ENCODE measurements around the gene BTK.
A peak's percentile ranks its signal among the peaks of the same experiment; 100 is the strongest.

The BTK gene

GRCh38 chrX:101427954-101428353 is 42.0 kb upstream of the BTK start:
- Histone ChIP-seq H3K36me3 (ENCODE audit: control insufficient read depth, low read length) (no peaks in the 10 kb centered on the region), H3F3A (ENCODE audit: control insufficient read depth, insufficient read depth) (no peaks in the 10 kb centered on the region), H3K9me2 (replicated peaks; ENCODE audit: control insufficient read depth, low read length) (no peaks in the 10 kb centered on the region), H3K79me2 (ENCODE audit: control insufficient read depth, low read length) (no peaks in the 10 kb centered on the region), H3K27ac (ENCODE audit: low read depth, low read length) (no peak overlapping the region), H3K4me1 (ENCODE audit: control insufficient read depth, low read length) (no peaks in the 10 kb centered on the region), H3K9me3 (ENCODE audit: control insufficient read depth, insufficient read depth, low read length) (no peaks in the 10 kb centered on the region), H3K4me3 (ENCODE audit: low read length) (no peak overlapping the region), H3K27me3 (ENCODE audit: control insufficient read depth, low read length) (no peaks in the 10 kb centered on the region), H4K20me1 (ENCODE audit: control insufficient read depth, insufficient read depth, low read depth, low read length) (no peaks in the 10 kb centered on the region), H3K4me2 (ENCODE audit: low read length) (no peak overlapping the region)
- TF ChIP-seq EZH2phosphoT487 (IDR thresholded peaks at IDR 0.05; ENCODE audit: borderline replicate concordance, low read length): no peak
- no peak for TF ChIP-seq CTCF (IDR thresholded peaks at IDR 0.05; ENCODE audit: low read depth, low read length, poor library complexity, severe bottlenecking)

GRCh38 chrX:101419489-101419888 is 33.5 kb upstream of the BTK start:
- Histone ChIP-seq H3K4me1 (ENCODE audit: control insufficient read depth, low read length) (peaks cover 25% of the 10 kb centered on the region), H3K27me3 (ENCODE audit: control insufficient read depth, low read length) (no peaks in the 10 kb centered on the region), H3F3A (ENCODE audit: control insufficient read depth, insufficient read depth) (peaks cover 3% of the 10 kb centered on the region), H3K4me3 (ENCODE audit: low read length) (no peak overlapping the region), H4K20me1 (ENCODE audit: control insufficient read depth, insufficient read depth, low read depth, low read length) (no peaks in the 10 kb centered on the region), H3K27ac (ENCODE audit: low read depth, low read length) (no peak overlapping the region), H3K36me3 (ENCODE audit: control insufficient read depth, low read length) (peaks cover 7% of the 10 kb centered on the region; the same call in 1 of the 2 replicates), H3K9me2 (replicated peaks; ENCODE audit: control insufficient read depth, low read length) (no peaks in the 10 kb centered on the region), H3K4me2 (ENCODE audit: low read length) (no peak overlapping the region; the same call in 1 of the 2 replicates), H3K79me2 (ENCODE audit: control insufficient read depth, low read length) (peaks cover 5% of the 10 kb centered on the region; the same call in 1 of the 2 replicates), H3K9me3 (ENCODE audit: control insufficient read depth, insufficient read depth, low read length) (no peaks in the 10 kb centered on the region)
- TF ChIP-seq CTCF (IDR thresholded peaks at IDR 0.05; ENCODE audit: low read depth, low read length, poor library complexity, severe bottlenecking) (no peak), EZH2phosphoT487 (IDR thresholded peaks at IDR 0.05; ENCODE audit: borderline replicate concordance, low read length) (no peak)

- H3K9me2 ChIP-seq (replicated peaks; ENCODE audit: control insufficient read depth, low read length): no peaks in the 10 kb centered on the region
- peaks cover 25% of the 10 kb centered on the region for H3K4me1 ChIP-seq (ENCODE audit: control insufficient read depth, low read length)
- H3K27me3 ChIP-seq (ENCODE audit: control insufficient read depth, low read length): no peaks in the 10 kb centered on the region
- H3F3A ChIP-seq (ENCODE audit: control insufficient read depth, insufficient read depth): peaks cover 6% of the 10 kb centered on the region
- H4K20me1 ChIP-seq (ENCODE audit: control insufficient read depth, insufficient read depth, low read depth, low read length): no peaks in the 10 kb centered on the region
- H3K9me3 ChIP-seq (ENCODE audit: control insufficient read depth, insufficient read depth, low read length): no peaks in the 10 kb centered on the region
- TF ChIP-seq CTCF (IDR thresholded peaks at IDR 0.05; ENCODE audit: low read depth, low read length, poor library complexity, severe bottlenecking) (no peak), EZH2phosphoT487 (IDR thresholded peaks at IDR 0.05; ENCODE audit: borderline replicate concordance, low read length) (no peak)
- peaks cover 12% of the 10 kb centered on the region for H3K36me3 ChIP-seq (ENCODE audit: control insufficient read depth, low read length)
- H3K27ac ChIP-seq (ENCODE audit: low read depth, low read length): peak overlapping the region; percentile 1; the same call in 1 of the 2 replicates
- H3K4me3 ChIP-seq (ENCODE audit: low read length): peak overlapping the region; percentile 70
- peak overlapping the region; percentile 70 for H3K4me2 ChIP-seq (ENCODE audit: low read length)
- H3K79me2 ChIP-seq (ENCODE audit: control insufficient read depth, low read length): peaks cover 6% of the 10 kb centered on the region; the same call in 1 of the 2 replicates
Measured at GRCh38 chrX:101417981-101418841, 32.2 kb upstream of the BTK start.
